ENCODE data around the gene VIL1. TPM values are rescaled to one million over a fixed set of nuclear protein-coding genes. Genes with fewer than 3 reads are reported as not detected.

VIL1 gene
- total and polyA plus RNA-seq, 2 of the 13 experiments (the other 11 are each of a cell fraction or from before 2014, with no cell fraction given): 287 to 301 TPM

DNA sequence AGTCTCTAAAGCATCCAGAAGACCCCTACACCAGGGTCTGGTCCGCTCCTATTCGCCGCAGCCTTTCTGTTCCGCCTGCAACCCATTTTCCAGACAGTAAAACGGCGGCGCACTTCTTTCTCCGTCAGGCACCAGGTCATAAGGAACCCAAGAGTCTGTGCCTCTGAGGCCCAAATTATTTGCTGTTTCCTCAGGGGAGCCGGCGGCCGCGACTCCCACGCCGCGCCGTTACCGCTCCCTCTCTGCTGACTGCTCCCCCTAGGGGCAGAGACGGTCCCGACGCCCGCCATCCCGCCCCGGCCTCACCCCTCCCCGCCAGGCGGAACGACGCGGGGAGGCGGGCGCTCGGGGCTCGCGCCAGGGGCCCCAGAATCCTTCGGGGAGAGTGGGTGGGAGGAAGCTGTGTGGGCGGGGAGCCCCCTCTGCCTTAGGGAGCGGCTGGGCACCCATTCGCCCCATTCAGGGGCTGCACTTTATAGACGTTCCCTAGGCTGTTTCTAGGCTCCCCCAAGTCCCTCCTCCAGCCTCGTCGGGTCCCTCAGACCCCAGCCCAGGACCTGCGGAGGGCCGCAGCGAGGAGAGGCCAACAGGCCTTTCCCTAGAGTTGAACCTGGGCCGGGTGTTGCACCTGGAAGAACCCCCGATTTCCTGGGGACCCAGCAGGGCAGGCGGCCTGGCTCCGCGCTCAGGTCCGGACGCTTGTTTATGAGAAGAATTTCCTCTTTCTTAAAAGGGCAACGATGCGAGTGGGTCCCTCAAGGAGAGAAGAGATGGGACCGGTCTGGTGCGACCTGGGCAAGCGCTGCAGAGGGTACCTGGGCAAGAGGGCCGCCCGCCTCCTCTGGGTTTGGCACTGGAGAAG lies 22.9 kb upstream of the VIL1 start (continued):
- TF ChIP-seq, protein P1, sequence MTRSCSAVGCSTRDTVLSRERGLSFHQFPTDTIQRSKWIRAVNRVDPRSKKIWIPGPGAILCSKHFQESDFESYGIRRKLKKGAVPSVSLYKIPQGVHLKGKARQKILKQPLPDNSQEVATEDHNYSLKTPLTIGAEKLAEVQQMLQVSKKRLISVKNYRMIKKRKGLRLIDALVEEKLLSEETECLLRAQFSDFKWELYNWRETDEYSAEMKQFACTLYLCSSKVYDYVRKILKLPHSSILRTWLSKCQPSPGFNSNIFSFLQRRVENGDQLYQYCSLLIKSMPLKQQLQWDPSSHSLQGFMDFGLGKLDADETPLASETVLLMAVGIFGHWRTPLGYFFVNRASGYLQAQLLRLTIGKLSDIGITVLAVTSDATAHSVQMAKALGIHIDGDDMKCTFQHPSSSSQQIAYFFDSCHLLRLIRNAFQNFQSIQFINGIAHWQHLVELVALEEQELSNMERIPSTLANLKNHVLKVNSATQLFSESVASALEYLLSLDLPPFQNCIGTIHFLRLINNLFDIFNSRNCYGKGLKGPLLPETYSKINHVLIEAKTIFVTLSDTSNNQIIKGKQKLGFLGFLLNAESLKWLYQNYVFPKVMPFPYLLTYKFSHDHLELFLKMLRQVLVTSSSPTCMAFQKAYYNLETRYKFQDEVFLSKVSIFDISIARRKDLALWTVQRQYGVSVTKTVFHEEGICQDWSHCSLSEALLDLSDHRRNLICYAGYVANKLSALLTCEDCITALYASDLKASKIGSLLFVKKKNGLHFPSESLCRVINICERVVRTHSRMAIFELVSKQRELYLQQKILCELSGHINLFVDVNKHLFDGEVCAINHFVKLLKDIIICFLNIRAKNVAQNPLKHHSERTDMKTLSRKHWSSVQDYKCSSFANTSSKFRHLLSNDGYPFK (CRISPR knock-in tag; IDR thresholded peaks at IDR 0.05; ENCODE audit: borderline replicate concordance): peak; percentile 75; the same call in 1 of the 2 replicates
- TF ChIP-seq, protein P2, sequence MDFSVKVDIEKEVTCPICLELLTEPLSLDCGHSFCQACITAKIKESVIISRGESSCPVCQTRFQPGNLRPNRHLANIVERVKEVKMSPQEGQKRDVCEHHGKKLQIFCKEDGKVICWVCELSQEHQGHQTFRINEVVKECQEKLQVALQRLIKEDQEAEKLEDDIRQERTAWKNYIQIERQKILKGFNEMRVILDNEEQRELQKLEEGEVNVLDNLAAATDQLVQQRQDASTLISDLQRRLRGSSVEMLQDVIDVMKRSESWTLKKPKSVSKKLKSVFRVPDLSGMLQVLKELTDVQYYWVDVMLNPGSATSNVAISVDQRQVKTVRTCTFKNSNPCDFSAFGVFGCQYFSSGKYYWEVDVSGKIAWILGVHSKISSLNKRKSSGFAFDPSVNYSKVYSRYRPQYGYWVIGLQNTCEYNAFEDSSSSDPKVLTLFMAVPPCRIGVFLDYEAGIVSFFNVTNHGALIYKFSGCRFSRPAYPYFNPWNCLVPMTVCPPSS (IDR thresholded peaks at IDR 0.05): no peak
- TF ChIP-seq STAT5B (CRISPR knock-in tag; IDR thresholded peaks at IDR 0.05) (no peak), ZNF589 (CRISPR knock-in tag; conservative IDR thresholded peaks at IDR 0.05) (no peak), NAIF1 (CRISPR knock-in tag; IDR thresholded peaks at IDR 0.05; ENCODE audit: borderline replicate concordance) (peak; percentile 80; the same call in 1 of the 2 replicates), ZNF430 (CRISPR knock-in tag; IDR thresholded peaks at IDR 0.05) (peak; percentile 88), AGO1 (IDR thresholded peaks at IDR 0.05; ENCODE audit: low read depth, low read length, poor library complexity, severe bottlenecking) (peak; percentile 96), ZNF160 (CRISPR knock-in tag; IDR thresholded peaks at IDR 0.05) (peak; percentile 83; the same call in 1 of the 2 replicates), THAP11 (CRISPR knock-in tag; IDR thresholded peaks at IDR 0.05) (peak; percentile 90), HHEX (CRISPR knock-in tag; IDR thresholded peaks at IDR 0.05) (peak; percentile 7; the same call in 1 of the 2 replicates), ZNF768 (CRISPR knock-in tag; IDR thresholded peaks at IDR 0.05) (peak; percentile 53), YY1 (IDR thresholded peaks at IDR 0.05; ENCODE audit: insufficient read depth, insufficient replicate concordance, low read depth, low read length) (peak; percentile 91)
- TF ChIP-seq, protein P3, sequence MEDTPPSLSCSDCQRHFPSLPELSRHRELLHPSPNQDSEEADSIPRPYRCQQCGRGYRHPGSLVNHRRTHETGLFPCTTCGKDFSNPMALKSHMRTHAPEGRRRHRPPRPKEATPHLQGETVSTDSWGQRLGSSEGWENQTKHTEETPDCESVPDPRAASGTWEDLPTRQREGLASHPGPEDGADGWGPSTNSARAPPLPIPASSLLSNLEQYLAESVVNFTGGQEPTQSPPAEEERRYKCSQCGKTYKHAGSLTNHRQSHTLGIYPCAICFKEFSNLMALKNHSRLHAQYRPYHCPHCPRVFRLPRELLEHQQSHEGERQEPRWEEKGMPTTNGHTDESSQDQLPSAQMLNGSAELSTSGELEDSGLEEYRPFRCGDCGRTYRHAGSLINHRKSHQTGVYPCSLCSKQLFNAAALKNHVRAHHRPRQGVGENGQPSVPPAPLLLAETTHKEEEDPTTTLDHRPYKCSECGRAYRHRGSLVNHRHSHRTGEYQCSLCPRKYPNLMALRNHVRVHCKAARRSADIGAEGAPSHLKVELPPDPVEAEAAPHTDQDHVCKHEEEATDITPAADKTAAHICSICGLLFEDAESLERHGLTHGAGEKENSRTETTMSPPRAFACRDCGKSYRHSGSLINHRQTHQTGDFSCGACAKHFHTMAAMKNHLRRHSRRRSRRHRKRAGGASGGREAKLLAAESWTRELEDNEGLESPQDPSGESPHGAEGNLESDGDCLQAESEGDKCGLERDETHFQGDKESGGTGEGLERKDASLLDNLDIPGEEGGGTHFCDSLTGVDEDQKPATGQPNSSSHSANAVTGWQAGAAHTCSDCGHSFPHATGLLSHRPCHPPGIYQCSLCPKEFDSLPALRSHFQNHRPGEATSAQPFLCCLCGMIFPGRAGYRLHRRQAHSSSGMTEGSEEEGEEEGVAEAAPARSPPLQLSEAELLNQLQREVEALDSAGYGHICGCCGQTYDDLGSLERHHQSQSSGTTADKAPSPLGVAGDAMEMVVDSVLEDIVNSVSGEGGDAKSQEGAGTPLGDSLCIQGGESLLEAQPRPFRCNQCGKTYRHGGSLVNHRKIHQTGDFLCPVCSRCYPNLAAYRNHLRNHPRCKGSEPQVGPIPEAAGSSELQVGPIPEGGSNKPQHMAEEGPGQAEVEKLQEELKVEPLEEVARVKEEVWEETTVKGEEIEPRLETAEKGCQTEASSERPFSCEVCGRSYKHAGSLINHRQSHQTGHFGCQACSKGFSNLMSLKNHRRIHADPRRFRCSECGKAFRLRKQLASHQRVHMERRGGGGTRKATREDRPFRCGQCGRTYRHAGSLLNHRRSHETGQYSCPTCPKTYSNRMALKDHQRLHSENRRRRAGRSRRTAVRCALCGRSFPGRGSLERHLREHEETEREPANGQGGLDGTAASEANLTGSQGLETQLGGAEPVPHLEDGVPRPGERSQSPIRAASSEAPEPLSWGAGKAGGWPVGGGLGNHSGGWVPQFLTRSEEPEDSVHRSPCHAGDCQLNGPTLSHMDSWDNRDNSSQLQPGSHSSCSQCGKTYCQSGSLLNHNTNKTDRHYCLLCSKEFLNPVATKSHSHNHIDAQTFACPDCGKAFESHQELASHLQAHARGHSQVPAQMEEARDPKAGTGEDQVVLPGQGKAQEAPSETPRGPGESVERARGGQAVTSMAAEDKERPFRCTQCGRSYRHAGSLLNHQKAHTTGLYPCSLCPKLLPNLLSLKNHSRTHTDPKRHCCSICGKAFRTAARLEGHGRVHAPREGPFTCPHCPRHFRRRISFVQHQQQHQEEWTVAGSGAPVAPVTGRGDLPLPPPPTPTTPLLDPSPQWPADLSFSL (CRISPR knock-in tag; IDR thresholded peaks at IDR 0.05): peak; percentile 54; the same call in 1 of the 2 replicates
- TF ChIP-seq, protein P4, sequence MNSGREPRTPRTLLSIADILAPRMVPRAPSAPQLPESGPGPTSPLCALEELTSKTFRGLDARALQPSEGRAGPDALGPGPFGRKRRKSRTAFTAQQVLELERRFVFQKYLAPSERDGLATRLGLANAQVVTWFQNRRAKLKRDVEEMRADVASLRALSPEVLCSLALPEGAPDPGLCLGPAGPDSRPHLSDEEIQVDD (CRISPR knock-in tag; IDR thresholded peaks at IDR 0.05; ENCODE audit: borderline replicate concordance): no peak; the same call in 1 of the 2 replicates
- TF ChIP-seq, protein P5, sequence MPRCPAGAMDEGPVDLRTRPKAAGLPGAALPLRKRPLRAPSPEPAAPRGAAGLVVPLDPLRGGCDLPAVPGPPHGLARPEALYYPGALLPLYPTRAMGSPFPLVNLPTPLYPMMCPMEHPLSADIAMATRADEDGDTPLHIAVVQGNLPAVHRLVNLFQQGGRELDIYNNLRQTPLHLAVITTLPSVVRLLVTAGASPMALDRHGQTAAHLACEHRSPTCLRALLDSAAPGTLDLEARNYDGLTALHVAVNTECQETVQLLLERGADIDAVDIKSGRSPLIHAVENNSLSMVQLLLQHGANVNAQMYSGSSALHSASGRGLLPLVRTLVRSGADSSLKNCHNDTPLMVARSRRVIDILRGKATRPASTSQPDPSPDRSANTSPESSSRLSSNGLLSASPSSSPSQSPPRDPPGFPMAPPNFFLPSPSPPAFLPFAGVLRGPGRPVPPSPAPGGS (CRISPR knock-in tag; IDR thresholded peaks at IDR 0.05): peak; percentile 79; the same call in 1 of the 2 replicates

Measured in HepG2 (cell line).